Tibial nerve (tissue), 4 donors: Measurements from ENCODE around the gene PHEX.

ENCODE experiments used
- EP300 ChIP-seq, 2 donors: sonication (generic); formaldehyde crosslinking; IDR thresholded peaks; one replicate each; pipeline ENCODE4 v1.6.1; 2017; ENCODE audit warnings: antibody characterized with exemption in 2 of 2, mild to moderate bottlenecking in 1 of 2
- POLR2A ChIP-seq, 2 donors: fragments of 450-650 bp; IDR thresholded peaks; one replicate each; pipeline ENCODE4 v1.6.1; 2017; ENCODE audit warnings: antibody characterized with exemption in 2 of 2, mild to moderate bottlenecking in 2 of 2, moderate library complexity in 2 of 2
- TF ChIP-seq, protein P1 (sequence below), 5 experiments: fragments of 200-600 bp in 3 of 5; fragments of 450-650 bp in 2 of 5; sonication (generic) in 3 of 5; IDR thresholded peaks; one replicate each; pipeline ENCODE4 v1.5.1; 2016 to 2019; ENCODE audit warnings: antibody characterized with exemption in 5 of 5, mild to moderate bottlenecking in 3 of 5, moderate library complexity in 2 of 5

DNA sequence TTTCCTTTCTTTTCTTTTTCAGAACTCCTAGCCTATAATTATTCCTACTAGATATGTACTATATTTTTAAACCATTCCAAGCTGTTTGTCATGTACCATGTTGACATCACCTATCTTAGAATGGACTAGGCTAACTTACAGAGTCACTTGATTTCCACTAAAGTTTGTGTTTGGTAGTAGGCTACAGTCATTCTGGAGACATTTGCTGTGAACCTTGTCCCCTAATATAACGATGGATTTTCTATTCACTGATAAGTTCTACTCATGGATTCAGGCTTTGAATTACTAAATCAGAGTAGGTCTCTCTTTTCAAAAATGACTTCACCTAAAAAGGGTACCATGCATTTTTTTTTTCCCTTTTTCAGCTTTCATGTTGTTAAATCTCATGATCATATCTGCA lies 93.4 kb downstream of the PHEX start:
- TF ChIP-seq EP300 (IDR thresholded peaks at IDR 0.05) (no peak), POLR2A (IDR thresholded peaks at IDR 0.05) (no peak)
- TF ChIP-seq, protein P1, sequence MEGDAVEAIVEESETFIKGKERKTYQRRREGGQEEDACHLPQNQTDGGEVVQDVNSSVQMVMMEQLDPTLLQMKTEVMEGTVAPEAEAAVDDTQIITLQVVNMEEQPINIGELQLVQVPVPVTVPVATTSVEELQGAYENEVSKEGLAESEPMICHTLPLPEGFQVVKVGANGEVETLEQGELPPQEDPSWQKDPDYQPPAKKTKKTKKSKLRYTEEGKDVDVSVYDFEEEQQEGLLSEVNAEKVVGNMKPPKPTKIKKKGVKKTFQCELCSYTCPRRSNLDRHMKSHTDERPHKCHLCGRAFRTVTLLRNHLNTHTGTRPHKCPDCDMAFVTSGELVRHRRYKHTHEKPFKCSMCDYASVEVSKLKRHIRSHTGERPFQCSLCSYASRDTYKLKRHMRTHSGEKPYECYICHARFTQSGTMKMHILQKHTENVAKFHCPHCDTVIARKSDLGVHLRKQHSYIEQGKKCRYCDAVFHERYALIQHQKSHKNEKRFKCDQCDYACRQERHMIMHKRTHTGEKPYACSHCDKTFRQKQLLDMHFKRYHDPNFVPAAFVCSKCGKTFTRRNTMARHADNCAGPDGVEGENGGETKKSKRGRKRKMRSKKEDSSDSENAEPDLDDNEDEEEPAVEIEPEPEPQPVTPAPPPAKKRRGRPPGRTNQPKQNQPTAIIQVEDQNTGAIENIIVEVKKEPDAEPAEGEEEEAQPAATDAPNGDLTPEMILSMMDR (IDR thresholded peaks at IDR 0.05), result no peak
